Measurements from ENCODE around the gene EFCAB11.

Gene EFCAB11

GRCh38 chr14:89956661-89957009 lies 2.1 kb upstream of the EFCAB11 start:
- DNase-seq: no peak

- peak; percentile 94 for DNase-seq
These were observed 1.5 kb upstream of the EFCAB11 start, which contains the start of gene TDP1 for GRCh38 chr14:89955745-89956660. TDP1 (plus strand) TSS chr14:89955927; CDS start chr14:89963115, 7,188 bp downstream.

GRCh38 chr14:89955022-89955744 lies 653 bp upstream of the EFCAB11 start:
- DNase-seq: no peak

- DNase-seq: no peak
These were observed 928 bp downstream of the EFCAB11 start for GRCh38 chr14:89953602-89954001.

GRCh38 chr14:89952576-89952975 lies 2.0 kb downstream of the EFCAB11 start:
- no peak for DNase-seq

GRCh38 chr14:89947344-89947743 lies 7.2 kb downstream of the EFCAB11 start:
- DNase-seq: no peak

GRCh38 chr14:89941830-89942377 lies 12.6 kb downstream of the EFCAB11 start:
- DNase-seq: no peak

- DNase-seq: peak; percentile 17
These were observed 17.8 kb downstream of the EFCAB11 start for GRCh38 chr14:89936654-89937185.

- DNase-seq: no peak
These were observed 21.5 kb downstream of the EFCAB11 start for GRCh38 chr14:89933002-89933401.

- no peak for DNase-seq
These were observed 27.2 kb downstream of the EFCAB11 start for GRCh38 chr14:89927186-89927865.

- DNase-seq: no peak
These were observed 27.8 kb downstream of the EFCAB11 start for GRCh38 chr14:89926694-89927093.

GRCh38 chr14:89924268-89924667 lies 30.3 kb downstream of the EFCAB11 start:
- DNase-seq: no peak

GRCh38 chr14:89922031-89922907 lies 32.3 kb downstream of the EFCAB11 start:
- no peak for DNase-seq

GRCh38 chr14:89921346-89921745 lies 33.2 kb downstream of the EFCAB11 start:
- no peak for DNase-seq

- no peak for DNase-seq
These were observed 34.5 kb downstream of the EFCAB11 start for GRCh38 chr14:89920056-89920455.

- DNase-seq: no peak
These were observed 35.8 kb downstream of the EFCAB11 start for GRCh38 chr14:89918721-89919120.

GRCh38 chr14:89915114-89915878 lies 39.2 kb downstream of the EFCAB11 start:
- peak; percentile 51 for DNase-seq

GRCh38 chr14:89912667-89913211 lies 41.8 kb downstream of the EFCAB11 start:
- DNase-seq: peak; percentile 22

- DNase-seq: no peak
These were observed 42.3 kb downstream of the EFCAB11 start for GRCh38 chr14:89912221-89912620.

All from NCI-H526 treated with DMSO at 0.1 percent for 48 hours (cell line).